Stimulated activated CD4-positive, alpha-beta T cell treated with anti-CD3 and anti-CD28 coated beads, TNF-alpha, amount 100 ng/mL, for 4 hours (primary cell): ENCODE data around the gene S100A5.
"Not testable (repeated sequence)": the region's sequence is repeated elsewhere in the genome, so short reads cannot be mapped to it uniquely, and the experiment has no call there.

ENCODE experiments used
- DNase-seq, 3 experiments: peaks; one replicate each; pipeline ENCODE4 v3.0.0-alpha.2; 2020; ENCODE audit warnings: low read depth in 3 of 3

S100A5 gene

GRCh38 chr1:153533689-153534201 lies 7.0 kb downstream of the S100A5 start:
- no peak for DNase-seq

GRCh38 chr1:153532769-153533599 lies 7.8 kb downstream of the S100A5 start:
- peak; percentile 55 to 66 (median 58) for DNase-seq

- peak in 1 of 3 experiments; percentile 36 for DNase-seq
Measured at GRCh38 chr1:153532181-153532580, 8.6 kb downstream of the S100A5 start.

GRCh38 chr1:153531638-153532037 lies 9.1 kb downstream of the S100A5 start:
- no peak for DNase-seq

GRCh38 chr1:153527683-153528040 lies 13.1 kb downstream of the S100A5 start:
- no peak for DNase-seq

- no peak for DNase-seq
Measured at GRCh38 chr1:153527023-153527682, 13.6 kb downstream of the S100A5 start.

- DNase-seq = no peak
Measured at GRCh38 chr1:153526132-153526543, 14.6 kb downstream of the S100A5 start.

GRCh38 chr1:153525088-153525728 lies 15.5 kb downstream of the S100A5 start:
- no peak for DNase-seq

GRCh38 chr1:153522353-153523048 lies 18.2 kb downstream of the S100A5 start:
- not testable (repeated sequence) for DNase-seq

- DNase-seq = not testable (repeated sequence)
Measured at GRCh38 chr1:153521808-153522207, 18.9 kb downstream of the S100A5 start.

- DNase-seq = no peak
Measured at GRCh38 chr1:153520818-153521476, 19.8 kb downstream of the S100A5 start.

GRCh38 chr1:153520137-153520691 lies 20.5 kb downstream of the S100A5 start:
- not testable (repeated sequence) for DNase-seq

GRCh38 chr1:153519242-153519641 lies 21.5 kb downstream of the S100A5 start:
- DNase-seq = no peak

GRCh38 chr1:153515504-153516394 lies 25.0 kb downstream of the S100A5 start:
- no peak for DNase-seq

GRCh38 chr1:153513666-153514065 lies 27.1 kb downstream of the S100A5 start:
- no peak for DNase-seq

- no peak for DNase-seq
Measured at GRCh38 chr1:153513023-153513422, 27.7 kb downstream of the S100A5 start.

GRCh38 chr1:153510984-153511410 lies 29.7 kb downstream of the S100A5 start:
- peak; percentile 61 to 67 (median 66) for DNase-seq

GRCh38 chr1:153509729-153510354 lies 30.9 kb downstream of the S100A5 start:
- peak in 2 of 3 experiments; percentile 32 to 46 for DNase-seq

- no peak for DNase-seq
Measured at GRCh38 chr1:153509036-153509435, 31.7 kb downstream of the S100A5 start.
